Measurements from ENCODE around the gene SFSWAP. TPM values are rescaled to one million over a fixed set of nuclear protein-coding genes. Genes with fewer than 3 reads are reported as not detected.
"Not testable (repeated sequence)": the region's sequence is repeated elsewhere in the genome, so short reads cannot be mapped to it uniquely, and the experiment has no call there.

SFSWAP gene
- total RNA-seq, 1 donor from 2014 or later, result 21.9 TPM

DNA sequence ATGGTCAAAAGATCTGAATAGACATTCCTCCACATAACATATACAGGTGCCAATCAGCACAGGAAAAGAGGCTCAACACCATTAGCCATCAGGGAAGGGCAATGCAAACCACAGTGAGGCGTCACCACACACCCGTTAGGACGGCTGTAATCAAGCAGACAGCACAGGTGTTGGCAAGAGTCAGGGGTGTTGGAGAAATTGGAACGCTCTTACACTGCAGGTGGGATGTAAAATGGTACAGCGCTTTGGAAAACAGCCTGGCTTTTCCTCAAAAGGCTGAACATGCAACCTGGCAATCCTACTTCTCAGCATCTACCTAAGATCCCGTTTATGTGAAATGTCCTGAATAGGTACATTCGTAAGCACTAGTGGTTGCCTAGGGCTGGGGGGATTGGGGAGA is 95.8 kb downstream of the SFSWAP start:
- Histone ChIP-seq H3K4me3 (no peak overlapping the region), H3K36me3 (peaks cover 14% of the 10 kb centered on the region), H3K27ac (replicated peaks) (no peak overlapping the region), H3K9me3 (replicated peaks) (no peaks in the 10 kb centered on the region), H3K4me1 (no peaks in the 10 kb centered on the region), H3K27me3 (ENCODE audit: low read depth) (peaks cover 5% of the 10 kb centered on the region)
- TF ChIP-seq, protein P1, sequence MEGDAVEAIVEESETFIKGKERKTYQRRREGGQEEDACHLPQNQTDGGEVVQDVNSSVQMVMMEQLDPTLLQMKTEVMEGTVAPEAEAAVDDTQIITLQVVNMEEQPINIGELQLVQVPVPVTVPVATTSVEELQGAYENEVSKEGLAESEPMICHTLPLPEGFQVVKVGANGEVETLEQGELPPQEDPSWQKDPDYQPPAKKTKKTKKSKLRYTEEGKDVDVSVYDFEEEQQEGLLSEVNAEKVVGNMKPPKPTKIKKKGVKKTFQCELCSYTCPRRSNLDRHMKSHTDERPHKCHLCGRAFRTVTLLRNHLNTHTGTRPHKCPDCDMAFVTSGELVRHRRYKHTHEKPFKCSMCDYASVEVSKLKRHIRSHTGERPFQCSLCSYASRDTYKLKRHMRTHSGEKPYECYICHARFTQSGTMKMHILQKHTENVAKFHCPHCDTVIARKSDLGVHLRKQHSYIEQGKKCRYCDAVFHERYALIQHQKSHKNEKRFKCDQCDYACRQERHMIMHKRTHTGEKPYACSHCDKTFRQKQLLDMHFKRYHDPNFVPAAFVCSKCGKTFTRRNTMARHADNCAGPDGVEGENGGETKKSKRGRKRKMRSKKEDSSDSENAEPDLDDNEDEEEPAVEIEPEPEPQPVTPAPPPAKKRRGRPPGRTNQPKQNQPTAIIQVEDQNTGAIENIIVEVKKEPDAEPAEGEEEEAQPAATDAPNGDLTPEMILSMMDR (IDR thresholded peaks at IDR 0.05; ENCODE audit: borderline replicate concordance), result no peak
- DNase-seq, result no peak
- intact Hi-C loops (cut with micrococcal nuclease), result no loop called here

DNA sequence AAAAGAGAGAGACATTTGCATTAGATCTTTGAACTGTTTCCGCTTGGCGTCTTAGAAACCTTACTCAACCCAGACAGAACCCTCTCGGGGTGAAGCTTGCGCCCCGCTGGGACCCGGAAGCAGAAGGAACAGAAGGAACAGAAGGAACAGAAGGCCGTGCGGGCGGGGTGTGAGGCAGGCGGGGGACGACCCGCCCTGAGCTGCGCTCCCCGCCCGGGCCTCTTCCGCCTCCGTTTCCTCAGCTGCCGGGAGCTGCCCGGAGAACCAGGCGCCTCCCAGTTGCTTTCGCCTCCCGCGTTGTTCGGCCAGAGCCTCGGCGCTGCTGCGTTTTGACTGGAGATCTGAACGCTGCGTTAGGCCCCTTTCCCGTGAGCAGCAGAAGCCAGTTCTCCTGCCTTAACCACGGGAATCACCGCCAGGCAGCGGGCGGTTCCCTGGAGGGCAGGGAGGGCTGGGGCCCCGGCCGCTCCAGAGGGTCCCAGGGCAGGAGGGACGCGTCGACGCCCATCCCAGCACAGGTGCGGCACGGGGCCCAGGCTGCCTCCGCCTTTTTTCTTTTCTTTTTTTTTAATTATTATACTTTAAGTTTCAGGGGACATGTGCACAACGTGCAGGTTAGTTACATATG is 98.0 kb downstream of the SFSWAP start:
- Histone ChIP-seq H3K27ac (replicated peaks) (peak overlapping the region; percentile 58), H3K4me1 (no peaks in the 10 kb centered on the region), H3K27me3 (ENCODE audit: low read depth) (peaks cover 5% of the 10 kb centered on the region), H3K9me3 (replicated peaks) (peaks cover 14% of the 10 kb centered on the region), H3K36me3 (no peaks in the 10 kb centered on the region), H3K4me3 (peak overlapping the region; percentile 55)
- intact Hi-C loops (cut with micrococcal nuclease), result no loop called here
- peak; percentile 52 for DNase-seq
- TF ChIP-seq, protein P1 (IDR thresholded peaks at IDR 0.05; ENCODE audit: borderline replicate concordance), result no peak

DNA sequence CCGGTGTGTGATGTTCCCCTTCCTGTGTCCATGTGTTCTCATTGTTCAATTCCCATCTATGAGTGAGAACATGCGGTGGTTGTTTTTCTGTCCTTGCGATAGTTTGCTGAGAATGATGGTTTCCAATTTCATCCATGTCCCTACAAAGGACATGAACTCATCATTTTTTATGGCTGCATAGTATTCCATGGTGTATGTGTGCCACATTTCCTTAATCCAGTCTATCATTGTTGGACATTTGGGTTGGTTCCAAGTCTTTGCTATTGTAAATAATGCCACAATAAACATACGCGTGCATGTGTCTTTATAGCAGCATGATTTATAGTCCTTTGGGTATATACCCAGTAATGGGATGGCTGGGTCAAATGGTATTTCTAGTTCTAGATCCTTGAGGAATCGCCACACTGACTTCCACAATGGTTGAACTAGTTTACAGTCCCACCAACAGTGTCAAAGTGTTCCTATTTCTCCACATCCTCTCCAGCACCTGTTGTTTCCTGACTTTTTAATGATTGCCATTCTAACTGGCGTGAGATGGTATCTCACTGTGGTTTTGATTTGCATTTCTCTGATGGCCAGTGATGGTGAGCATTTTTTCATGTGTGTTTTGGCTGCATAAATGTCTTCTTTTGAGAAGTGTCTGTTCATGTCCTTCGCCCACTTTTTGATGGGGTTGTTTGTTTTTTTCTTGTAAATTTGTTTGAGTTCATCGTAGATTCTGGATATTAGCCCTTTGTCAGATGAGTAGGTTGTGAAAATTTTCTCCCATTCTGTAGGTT is 98.8 kb downstream of the SFSWAP start:
- peaks cover 15% of the 10 kb centered on the region for H3K9me3 ChIP-seq (replicated peaks)
- H3K4me1 ChIP-seq; H3K36me3 ChIP-seq; H3K4me3 ChIP-seq; H3K27ac ChIP-seq (replicated peaks); H3K27me3 ChIP-seq (ENCODE audit: low read depth); DNase-seq; intact Hi-C loops (cut with micrococcal nuclease): not testable (repeated sequence)

DNA sequence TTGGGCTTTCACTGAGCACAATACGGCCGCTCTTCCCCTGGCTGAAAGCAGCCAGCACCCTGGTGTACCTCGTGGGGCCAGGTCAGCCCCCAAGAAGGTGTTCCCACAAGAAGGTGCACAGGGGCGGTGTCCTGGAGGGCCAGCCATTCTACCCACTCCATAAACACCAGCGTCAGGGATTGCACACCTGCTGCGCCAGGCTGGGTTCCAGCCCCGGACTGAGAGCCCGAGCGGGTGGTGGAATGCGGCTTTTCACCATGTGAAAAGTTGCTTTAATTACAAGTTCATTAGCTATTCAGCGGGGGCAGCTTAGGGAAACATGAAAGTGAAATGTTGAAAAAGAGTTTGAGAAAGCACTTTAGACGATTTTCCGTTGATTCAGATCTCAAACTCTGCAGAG is 99.8 kb downstream of the SFSWAP start:
- intact Hi-C loops (cut with micrococcal nuclease), result no loop called here
- no peak for DNase-seq

DNA sequence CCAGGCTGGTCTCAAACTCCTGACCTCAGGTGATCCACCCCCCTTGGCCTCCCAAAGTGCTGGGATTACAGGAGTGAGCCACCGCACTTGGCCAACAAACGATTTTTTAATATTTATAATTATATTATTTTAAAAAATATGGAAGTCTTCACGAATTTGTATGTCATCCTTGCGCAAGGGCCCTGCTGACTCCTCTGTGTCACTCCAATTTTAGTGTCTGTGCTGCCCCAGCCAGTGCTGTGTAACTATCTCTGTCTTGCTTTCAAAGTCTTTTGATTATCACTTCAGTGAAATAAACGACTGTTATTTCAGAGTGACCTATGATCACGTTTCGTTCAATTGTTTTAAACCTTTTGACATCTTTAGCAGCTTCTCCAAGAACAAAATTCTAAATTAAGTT is 104.2 kb downstream of the SFSWAP start:
- DNase-seq, result no peak

More for the DNA sequence above, 99.8 kb downstream of the SFSWAP start:
- peaks cover 15% of the 10 kb centered on the region for H3K9me3 ChIP-seq (replicated peaks)
- TF ChIP-seq, protein P1 (IDR thresholded peaks at IDR 0.05; ENCODE audit: borderline replicate concordance), result no peak
- no peaks in the 10 kb centered on the region for H3K4me1 ChIP-seq
- H3K27ac ChIP-seq (replicated peaks), result no peak overlapping the region
- no peak overlapping the region for H3K4me3 ChIP-seq
- H3K27me3 ChIP-seq (ENCODE audit: low read depth), result peaks cover 5% of the 10 kb centered on the region
- H3K36me3 ChIP-seq, result no peaks in the 10 kb centered on the region

More for the DNA sequence above, 104.2 kb downstream of the SFSWAP start:
- peaks cover 13% of the 10 kb centered on the region for H3K27me3 ChIP-seq (ENCODE audit: low read depth)
- intact Hi-C loops (cut with micrococcal nuclease), result no loop called here
- peaks cover 15% of the 10 kb centered on the region for H3K9me3 ChIP-seq (replicated peaks)
- no peaks in the 10 kb centered on the region for H3K36me3 ChIP-seq
- no peak overlapping the region for H3K27ac ChIP-seq (replicated peaks)
- H3K4me1 ChIP-seq, result no peaks in the 10 kb centered on the region
- H3K4me3 ChIP-seq, result no peak overlapping the region
- TF ChIP-seq, protein P1 (IDR thresholded peaks at IDR 0.05; ENCODE audit: borderline replicate concordance), result no peak
